Measurements from ENCODE around the gene PBOV1.

The PBOV1 gene

DNA sequence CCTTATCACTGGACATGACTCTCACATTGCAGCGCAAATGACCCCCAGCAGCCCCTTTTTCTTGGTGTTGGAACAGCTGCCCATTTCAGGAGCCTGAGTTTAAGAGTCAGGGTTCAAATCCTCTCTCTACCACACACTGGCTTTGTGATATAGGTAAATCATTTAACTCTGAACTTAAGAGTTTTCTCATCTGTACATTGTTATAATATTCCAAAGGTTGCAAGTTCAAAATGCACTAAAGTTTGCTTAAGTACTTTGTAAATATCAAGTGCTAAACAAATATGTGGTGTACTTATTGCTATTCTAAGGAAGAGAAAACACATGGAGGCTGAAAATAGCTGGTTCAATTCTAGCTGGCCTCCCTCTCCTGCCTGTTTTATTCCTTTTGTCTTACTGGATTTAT is 39.3 kb upstream of the PBOV1 start:
- DNase-seq (ENCODE audit: low read depth), result no peak
- no peak overlapping the region for H3K4me3 ChIP-seq (ENCODE audit: low read depth, low read length)
- TF ChIP-seq, protein P1, sequence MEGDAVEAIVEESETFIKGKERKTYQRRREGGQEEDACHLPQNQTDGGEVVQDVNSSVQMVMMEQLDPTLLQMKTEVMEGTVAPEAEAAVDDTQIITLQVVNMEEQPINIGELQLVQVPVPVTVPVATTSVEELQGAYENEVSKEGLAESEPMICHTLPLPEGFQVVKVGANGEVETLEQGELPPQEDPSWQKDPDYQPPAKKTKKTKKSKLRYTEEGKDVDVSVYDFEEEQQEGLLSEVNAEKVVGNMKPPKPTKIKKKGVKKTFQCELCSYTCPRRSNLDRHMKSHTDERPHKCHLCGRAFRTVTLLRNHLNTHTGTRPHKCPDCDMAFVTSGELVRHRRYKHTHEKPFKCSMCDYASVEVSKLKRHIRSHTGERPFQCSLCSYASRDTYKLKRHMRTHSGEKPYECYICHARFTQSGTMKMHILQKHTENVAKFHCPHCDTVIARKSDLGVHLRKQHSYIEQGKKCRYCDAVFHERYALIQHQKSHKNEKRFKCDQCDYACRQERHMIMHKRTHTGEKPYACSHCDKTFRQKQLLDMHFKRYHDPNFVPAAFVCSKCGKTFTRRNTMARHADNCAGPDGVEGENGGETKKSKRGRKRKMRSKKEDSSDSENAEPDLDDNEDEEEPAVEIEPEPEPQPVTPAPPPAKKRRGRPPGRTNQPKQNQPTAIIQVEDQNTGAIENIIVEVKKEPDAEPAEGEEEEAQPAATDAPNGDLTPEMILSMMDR (IDR thresholded peaks at IDR 0.05; ENCODE audit: control insufficient read depth, extremely low read depth, insufficient read depth), result no peak

DNA sequence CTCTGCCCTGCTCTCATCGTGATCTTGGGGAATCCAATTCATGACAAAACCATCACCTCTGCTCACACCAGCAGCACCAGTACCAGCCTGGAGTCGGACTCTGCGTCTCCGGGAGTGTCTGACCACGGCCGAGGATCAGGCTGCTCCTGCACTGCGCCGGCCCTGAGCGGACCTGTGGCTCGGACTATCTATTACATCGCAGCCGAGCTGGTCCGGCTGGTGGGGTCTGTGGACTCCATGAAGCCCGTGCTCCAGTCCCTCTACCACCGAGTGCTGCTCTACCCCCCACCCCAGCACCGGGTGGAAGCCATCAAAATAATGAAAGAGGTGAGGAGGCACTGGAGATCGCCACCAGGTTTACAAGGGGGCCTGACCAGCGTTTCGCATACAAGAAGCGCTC is 37.2 kb upstream of the PBOV1 start:
- no peak overlapping the region for H3K4me3 ChIP-seq (ENCODE audit: low read depth, low read length)
- TF ChIP-seq, protein P1 (IDR thresholded peaks at IDR 0.05; ENCODE audit: control insufficient read depth, extremely low read depth, insufficient read depth), result no peak
- DNase-seq (ENCODE audit: low read depth), result no peak

DNA sequence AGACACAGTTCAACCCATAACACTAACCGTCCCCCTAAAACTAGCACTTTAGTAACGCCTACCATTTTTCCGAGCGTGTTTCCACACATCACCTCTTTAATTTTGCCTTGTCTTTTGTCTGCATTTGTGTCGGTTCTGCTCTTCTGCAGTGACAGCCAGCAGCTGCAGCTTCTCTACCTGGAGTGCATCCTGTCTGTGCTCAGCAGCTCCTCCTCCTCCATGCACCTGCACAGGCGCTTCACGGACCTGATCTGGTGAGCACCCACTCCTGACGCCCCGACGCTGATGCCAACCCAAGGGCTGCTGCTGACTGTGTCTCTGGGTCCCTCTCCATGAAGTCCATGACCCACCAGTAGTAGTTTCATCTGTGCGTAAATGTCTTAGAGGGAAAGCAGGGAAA is 35.4 kb upstream of the PBOV1 start:
- no peak for DNase-seq (ENCODE audit: low read depth)
- TF ChIP-seq, protein P1 (IDR thresholded peaks at IDR 0.05; ENCODE audit: control insufficient read depth, extremely low read depth, insufficient read depth), result no peak
- no peak overlapping the region for H3K4me3 ChIP-seq (ENCODE audit: low read depth, low read length)

DNA sequence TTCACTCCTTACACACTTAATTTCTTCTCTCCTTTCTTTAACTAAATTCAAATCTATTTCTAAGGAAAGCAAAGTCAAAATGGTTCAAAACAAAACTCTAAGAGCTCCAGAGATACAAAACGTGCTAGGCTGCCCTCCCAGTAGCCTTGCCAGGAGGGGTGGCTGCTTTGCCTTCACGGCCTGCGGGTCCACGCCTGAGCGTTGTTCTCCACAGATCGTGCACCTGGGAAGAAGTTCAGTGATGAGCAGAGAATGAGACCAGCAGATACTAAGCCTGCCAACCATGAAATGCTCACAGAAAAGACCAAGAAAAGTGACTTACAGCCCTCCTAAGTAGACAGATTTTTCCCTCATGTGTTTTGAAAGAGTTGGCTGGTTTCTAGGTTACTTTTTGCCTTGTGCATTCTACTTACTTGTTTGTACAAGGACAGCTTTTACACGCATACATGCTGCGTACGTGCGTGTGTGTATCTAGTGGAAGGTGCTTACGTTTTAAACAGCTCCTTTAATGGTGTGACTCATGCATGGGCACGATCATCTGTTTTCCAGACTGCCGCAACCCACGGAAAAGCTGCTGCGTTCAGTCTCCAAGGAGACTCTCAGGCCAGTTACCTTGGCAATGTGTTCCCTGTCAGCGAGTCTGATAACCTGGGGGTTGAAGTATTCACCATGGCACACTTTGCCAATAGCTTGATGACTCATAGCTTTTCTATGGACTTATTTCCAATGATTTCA is 32.4 kb upstream of the PBOV1 start:
- no peak for DNase-seq (ENCODE audit: low read depth)
- TF ChIP-seq, protein P1 (IDR thresholded peaks at IDR 0.05; ENCODE audit: control insufficient read depth, extremely low read depth, insufficient read depth), result no peak
- no peak overlapping the region for H3K4me3 ChIP-seq (ENCODE audit: low read depth, low read length)

DNA sequence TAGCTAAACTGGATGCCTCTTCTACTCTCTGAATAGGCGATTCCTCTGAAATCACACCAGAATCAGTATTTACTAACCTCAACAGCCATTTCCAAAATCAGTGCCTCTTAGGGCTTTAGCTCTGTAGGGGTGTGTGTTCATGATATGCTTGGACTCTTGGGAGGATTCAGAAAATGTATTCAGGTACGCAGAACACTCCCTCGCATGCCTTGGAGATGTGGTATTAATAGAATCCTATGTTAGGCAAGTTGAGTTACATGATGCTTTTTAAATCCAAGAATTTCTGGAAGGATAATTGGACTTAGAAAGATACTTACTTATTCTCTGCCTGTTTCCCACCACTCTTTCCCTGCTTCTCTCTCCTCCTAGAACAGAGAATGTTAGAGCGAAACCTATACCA is 31.8 kb upstream of the PBOV1 start:
- TF ChIP-seq, protein P1 (IDR thresholded peaks at IDR 0.05; ENCODE audit: control insufficient read depth, extremely low read depth, insufficient read depth), result no peak
- no peak for DNase-seq (ENCODE audit: low read depth)
- no peak overlapping the region for H3K4me3 ChIP-seq (ENCODE audit: low read depth, low read length)

DNA sequence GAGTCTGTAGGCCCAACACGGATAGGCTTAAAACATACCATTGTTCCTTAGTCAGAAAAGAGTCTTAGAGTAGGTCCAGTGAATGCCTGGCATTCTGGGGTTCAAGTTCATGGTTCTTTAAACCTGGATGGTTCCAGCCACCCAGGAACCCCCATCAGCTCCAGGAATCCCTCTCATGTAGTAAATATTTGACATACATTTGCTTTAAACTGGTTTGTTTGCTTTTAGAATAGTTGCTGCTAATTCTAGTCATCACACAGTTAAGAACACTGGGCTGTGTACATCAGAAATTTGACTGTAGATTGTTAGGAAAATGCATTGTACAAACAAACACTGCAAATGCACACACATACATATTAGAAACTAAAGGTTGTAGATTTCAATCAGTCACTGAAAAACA is 30.6 kb upstream of the PBOV1 start:
- H3K4me3 ChIP-seq (ENCODE audit: low read depth, low read length), result no peak overlapping the region
- no peak for DNase-seq (ENCODE audit: low read depth)
- TF ChIP-seq, protein P1 (IDR thresholded peaks at IDR 0.05; ENCODE audit: control insufficient read depth, extremely low read depth, insufficient read depth), result no peak

DNA sequence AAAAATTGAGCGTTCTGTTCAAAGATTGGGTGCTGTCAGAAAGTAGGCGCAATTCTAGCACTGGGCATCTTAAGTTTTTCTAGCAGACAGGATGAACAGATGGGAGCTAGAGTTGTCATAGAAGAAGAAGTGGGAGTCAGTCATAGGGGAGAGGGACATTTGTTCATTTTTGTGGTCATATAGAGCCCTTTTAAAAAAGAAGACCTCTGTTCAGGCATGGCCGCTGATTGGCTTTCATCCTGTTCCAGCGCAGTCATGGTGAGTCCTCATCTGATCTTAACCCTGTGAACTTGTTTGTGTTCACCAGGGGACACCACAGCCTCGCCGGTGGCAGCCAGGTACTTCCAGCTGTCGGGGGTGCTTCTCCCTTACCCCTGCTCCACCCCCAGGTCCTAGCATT is 29.7 kb upstream of the PBOV1 start:
- no peak overlapping the region for H3K4me3 ChIP-seq (ENCODE audit: low read depth, low read length)
- TF ChIP-seq, protein P1 (IDR thresholded peaks at IDR 0.05; ENCODE audit: control insufficient read depth, extremely low read depth, insufficient read depth), result no peak
- DNase-seq (ENCODE audit: low read depth), result no peak

Measured in LNCaP clone FGC (cell line).